ENCODE data around the gene PCP4.

DNA sequence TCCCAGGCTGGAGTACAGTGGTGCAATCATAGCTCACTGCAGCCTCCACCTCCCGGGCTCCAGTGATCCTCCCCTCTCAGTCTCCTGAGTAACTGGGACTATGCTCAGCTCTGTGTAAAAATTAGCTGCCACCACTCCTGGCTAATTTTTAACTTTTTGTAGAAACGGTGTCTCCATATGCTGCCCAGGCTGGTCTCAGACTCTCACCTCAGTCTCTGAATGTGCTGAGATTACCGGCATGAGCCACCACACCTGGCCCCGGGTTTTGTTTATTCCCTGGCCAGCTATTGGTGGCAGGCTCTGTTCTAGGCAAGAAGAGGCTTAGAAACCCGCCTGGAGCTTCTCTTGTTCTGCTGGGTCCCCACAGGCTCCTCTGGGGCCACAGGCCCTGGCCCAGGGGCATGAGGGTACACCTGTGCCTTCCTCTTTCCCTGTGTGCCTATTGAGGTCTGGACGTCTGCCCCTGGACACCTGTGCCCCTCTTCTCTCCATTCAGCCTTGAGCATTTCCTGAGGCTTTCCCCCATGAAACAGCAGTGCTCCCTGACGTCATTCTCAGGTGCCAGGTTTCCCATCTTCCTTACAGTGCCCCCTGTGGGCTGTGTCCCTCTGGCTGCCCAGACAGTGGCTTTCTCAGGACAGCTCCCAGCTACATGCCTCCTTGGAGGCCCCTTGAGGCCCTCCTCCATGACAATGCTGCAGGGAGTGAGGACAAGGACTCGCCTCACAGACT is 57.5 kb downstream of the PCP4 start:
- TF ChIP-seq, protein P1, sequence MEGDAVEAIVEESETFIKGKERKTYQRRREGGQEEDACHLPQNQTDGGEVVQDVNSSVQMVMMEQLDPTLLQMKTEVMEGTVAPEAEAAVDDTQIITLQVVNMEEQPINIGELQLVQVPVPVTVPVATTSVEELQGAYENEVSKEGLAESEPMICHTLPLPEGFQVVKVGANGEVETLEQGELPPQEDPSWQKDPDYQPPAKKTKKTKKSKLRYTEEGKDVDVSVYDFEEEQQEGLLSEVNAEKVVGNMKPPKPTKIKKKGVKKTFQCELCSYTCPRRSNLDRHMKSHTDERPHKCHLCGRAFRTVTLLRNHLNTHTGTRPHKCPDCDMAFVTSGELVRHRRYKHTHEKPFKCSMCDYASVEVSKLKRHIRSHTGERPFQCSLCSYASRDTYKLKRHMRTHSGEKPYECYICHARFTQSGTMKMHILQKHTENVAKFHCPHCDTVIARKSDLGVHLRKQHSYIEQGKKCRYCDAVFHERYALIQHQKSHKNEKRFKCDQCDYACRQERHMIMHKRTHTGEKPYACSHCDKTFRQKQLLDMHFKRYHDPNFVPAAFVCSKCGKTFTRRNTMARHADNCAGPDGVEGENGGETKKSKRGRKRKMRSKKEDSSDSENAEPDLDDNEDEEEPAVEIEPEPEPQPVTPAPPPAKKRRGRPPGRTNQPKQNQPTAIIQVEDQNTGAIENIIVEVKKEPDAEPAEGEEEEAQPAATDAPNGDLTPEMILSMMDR (IDR thresholded peaks at IDR 0.05) = no peak
- TF ChIP-seq POLR2A (IDR thresholded peaks at IDR 0.05) = no peak

All from thyroid gland (tissue), 4 donors.